ENCODE results near the gene RCL1.

Gene RCL1

DNA sequence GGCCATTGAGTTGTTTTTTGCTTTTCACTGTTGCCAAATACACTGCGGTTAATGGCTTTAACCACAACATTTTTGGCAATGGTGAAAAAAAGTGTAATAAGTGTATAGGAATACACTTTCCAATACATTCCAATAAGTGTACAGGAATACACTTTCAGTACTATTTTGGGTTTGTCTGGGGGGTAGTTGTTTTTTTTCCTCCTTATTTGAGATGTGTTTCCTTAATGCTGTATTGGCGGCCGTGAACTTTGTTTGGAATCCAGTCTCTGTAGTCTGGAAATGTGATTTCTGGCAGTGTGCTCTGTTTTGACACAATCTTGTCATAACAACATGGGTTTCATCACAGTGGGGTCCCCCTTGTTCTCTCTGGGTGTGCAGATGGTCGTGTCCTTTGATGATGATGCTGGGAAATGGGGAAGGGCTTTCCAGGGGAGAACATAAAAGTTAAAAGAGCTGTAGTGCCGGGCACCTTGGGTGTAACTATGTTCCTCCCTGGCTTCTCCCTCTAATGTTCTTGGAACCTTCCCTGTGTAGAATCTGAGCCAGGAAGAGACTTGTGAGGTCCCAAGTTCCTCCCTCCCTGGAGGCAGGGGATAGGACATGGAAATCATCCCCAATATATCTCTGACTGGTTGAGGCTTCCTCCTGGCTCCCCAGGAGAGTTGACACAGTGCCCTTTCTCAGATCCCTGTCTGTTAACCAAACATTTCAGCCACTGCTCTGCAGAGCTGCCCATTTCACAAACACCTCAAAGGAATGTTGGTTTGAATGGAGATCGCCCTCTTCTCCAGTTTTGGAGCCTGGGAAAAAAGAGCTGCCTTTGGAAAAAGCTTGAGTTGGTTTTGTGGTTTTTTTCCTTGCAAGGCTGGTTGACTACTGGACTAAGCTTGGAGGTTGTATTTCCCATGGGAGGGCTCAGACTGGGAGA, 44.8 kb downstream of the RCL1 start:
- TF ChIP-seq PPARA (CRISPR knock-in tag; IDR thresholded peaks at IDR 0.05; ENCODE audit: borderline replicate concordance): no peak
- no peak for TF ChIP-seq ESRRG (CRISPR knock-in tag; IDR thresholded peaks at IDR 0.05)
- no peak for TF ChIP-seq ZFP3 (CRISPR knock-in tag; IDR thresholded peaks at IDR 0.05)
- no peak for TF ChIP-seq CSDC2 (CRISPR knock-in tag; IDR thresholded peaks at IDR 0.05)
- TF ChIP-seq, protein P1, sequence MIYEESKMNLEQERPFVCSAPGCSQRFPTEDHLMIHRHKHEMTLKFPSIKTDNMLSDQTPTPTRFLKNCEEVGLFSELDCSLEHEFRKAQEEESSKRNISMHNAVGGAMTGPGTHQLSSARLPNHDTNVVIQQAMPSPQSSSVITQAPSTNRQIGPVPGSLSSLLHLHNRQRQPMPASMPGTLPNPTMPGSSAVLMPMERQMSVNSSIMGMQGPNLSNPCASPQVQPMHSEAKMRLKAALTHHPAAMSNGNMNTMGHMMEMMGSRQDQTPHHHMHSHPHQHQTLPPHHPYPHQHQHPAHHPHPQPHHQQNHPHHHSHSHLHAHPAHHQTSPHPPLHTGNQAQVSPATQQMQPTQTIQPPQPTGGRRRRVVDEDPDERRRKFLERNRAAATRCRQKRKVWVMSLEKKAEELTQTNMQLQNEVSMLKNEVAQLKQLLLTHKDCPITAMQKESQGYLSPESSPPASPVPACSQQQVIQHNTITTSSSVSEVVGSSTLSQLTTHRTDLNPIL (CRISPR knock-in tag; IDR thresholded peaks at IDR 0.05; ENCODE audit: low read depth): no peak
- TF ChIP-seq ISL1 (CRISPR knock-in tag; IDR thresholded peaks at IDR 0.05): no peak
- no peak for TF ChIP-seq ZC3H10 (CRISPR knock-in tag; IDR thresholded peaks at IDR 0.05)
- TF ChIP-seq TOX (CRISPR knock-in tag; IDR thresholded peaks at IDR 0.05; ENCODE audit: borderline replicate concordance): no peak
- TF ChIP-seq GLIS3 (CRISPR knock-in tag; IDR thresholded peaks at IDR 0.05): no peak
- TF ChIP-seq BACH2 (CRISPR knock-in tag; IDR thresholded peaks at IDR 0.05; ENCODE audit: borderline replicate concordance): no peak
- TF ChIP-seq, protein P2, sequence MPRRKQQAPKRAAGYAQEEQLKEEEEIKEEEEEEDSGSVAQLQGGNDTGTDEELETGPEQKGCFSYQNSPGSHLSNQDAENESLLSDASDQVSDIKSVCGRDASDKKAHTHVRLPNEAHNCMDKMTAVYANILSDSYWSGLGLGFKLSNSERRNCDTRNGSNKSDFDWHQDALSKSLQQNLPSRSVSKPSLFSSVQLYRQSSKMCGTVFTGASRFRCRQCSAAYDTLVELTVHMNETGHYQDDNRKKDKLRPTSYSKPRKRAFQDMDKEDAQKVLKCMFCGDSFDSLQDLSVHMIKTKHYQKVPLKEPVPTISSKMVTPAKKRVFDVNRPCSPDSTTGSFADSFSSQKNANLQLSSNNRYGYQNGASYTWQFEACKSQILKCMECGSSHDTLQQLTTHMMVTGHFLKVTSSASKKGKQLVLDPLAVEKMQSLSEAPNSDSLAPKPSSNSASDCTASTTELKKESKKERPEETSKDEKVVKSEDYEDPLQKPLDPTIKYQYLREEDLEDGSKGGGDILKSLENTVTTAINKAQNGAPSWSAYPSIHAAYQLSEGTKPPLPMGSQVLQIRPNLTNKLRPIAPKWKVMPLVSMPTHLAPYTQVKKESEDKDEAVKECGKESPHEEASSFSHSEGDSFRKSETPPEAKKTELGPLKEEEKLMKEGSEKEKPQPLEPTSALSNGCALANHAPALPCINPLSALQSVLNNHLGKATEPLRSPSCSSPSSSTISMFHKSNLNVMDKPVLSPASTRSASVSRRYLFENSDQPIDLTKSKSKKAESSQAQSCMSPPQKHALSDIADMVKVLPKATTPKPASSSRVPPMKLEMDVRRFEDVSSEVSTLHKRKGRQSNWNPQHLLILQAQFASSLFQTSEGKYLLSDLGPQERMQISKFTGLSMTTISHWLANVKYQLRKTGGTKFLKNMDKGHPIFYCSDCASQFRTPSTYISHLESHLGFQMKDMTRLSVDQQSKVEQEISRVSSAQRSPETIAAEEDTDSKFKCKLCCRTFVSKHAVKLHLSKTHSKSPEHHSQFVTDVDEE (CRISPR knock-in tag; IDR thresholded peaks at IDR 0.05): no peak
- TF ChIP-seq TCF4 (CRISPR knock-in tag; IDR thresholded peaks at IDR 0.05; ENCODE audit: borderline replicate concordance): no peak
- TF ChIP-seq, protein P3, sequence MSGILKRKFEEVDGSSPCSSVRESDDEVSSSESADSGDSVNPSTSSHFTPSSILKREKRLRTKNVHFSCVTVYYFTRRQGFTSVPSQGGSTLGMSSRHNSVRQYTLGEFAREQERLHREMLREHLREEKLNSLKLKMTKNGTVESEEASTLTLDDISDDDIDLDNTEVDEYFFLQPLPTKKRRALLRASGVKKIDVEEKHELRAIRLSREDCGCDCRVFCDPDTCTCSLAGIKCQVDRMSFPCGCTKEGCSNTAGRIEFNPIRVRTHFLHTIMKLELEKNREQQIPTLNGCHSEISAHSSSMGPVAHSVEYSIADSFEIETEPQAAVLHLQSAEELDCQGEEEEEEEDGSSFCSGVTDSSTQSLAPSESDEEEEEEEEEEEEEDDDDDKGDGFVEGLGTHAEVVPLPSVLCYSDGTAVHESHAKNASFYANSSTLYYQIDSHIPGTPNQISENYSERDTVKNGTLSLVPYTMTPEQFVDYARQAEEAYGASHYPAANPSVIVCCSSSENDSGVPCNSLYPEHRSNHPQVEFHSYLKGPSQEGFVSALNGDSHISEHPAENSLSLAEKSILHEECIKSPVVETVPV (CRISPR knock-in tag; IDR thresholded peaks at IDR 0.05): no peak
- TF ChIP-seq, protein P4, sequence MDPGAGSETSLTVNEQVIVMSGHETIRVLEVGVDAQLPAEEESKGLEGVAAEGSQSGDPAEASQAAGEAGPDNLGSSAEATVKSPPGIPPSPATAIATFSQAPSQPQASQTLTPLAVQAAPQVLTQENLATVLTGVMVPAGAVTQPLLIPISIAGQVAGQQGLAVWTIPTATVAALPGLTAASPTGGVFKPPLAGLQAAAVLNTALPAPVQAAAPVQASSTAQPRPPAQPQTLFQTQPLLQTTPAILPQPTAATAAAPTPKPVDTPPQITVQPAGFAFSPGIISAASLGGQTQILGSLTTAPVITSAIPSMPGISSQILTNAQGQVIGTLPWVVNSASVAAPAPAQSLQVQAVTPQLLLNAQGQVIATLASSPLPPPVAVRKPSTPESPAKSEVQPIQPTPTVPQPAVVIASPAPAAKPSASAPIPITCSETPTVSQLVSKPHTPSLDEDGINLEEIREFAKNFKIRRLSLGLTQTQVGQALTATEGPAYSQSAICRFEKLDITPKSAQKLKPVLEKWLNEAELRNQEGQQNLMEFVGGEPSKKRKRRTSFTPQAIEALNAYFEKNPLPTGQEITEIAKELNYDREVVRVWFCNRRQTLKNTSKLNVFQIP (CRISPR knock-in tag; IDR thresholded peaks at IDR 0.05; ENCODE audit: borderline replicate concordance, low read depth): no peak
- TF ChIP-seq ARNTL (CRISPR knock-in tag; IDR thresholded peaks at IDR 0.05; ENCODE audit: borderline replicate concordance, low read depth): no peak
- TF ChIP-seq ZNF8 (CRISPR knock-in tag; IDR thresholded peaks at IDR 0.05): no peak
- no peak for TF ChIP-seq ZNF565 (CRISPR knock-in tag; conservative IDR thresholded peaks at IDR 0.05; ENCODE audit: low read depth)
- TF ChIP-seq ZNF70 (CRISPR knock-in tag; IDR thresholded peaks at IDR 0.05): no peak
- TF ChIP-seq OSR1 (CRISPR knock-in tag; IDR thresholded peaks at IDR 0.05): no peak
- no peak for TF ChIP-seq ZFP30 (CRISPR knock-in tag; IDR thresholded peaks at IDR 0.05)
- ATAC-seq: no peak

DNA sequence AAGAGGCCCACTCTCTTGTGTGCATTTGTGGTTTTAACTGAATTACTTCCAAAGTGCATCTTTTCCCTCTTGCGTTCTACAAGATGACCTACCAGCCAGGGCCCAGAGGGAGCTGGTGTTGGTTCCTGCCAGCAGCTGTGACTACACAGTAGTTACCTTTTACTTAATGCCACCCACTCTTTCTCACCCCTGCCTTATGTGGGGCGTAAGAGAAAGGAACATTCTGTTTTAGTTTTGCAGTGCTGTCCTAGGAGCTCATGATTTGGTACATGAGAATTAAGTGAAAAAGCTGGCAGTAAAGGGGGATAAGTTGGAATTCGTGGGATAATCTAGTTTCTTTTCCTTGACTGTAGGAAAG, 45.4 kb downstream of the RCL1 start:
- ATAC-seq: no peak
- TF ChIP-seq ISL1 (CRISPR knock-in tag; IDR thresholded peaks at IDR 0.05) (no peak), CSDC2 (CRISPR knock-in tag; IDR thresholded peaks at IDR 0.05) (no peak), PPARA (CRISPR knock-in tag; IDR thresholded peaks at IDR 0.05; ENCODE audit: borderline replicate concordance) (no peak), ZC3H10 (CRISPR knock-in tag; IDR thresholded peaks at IDR 0.05) (no peak), ARNTL (CRISPR knock-in tag; IDR thresholded peaks at IDR 0.05; ENCODE audit: borderline replicate concordance, low read depth) (no peak), TCF4 (CRISPR knock-in tag; IDR thresholded peaks at IDR 0.05; ENCODE audit: borderline replicate concordance) (no peak), OSR1 (CRISPR knock-in tag; IDR thresholded peaks at IDR 0.05) (no peak)
- TF ChIP-seq, protein P5, sequence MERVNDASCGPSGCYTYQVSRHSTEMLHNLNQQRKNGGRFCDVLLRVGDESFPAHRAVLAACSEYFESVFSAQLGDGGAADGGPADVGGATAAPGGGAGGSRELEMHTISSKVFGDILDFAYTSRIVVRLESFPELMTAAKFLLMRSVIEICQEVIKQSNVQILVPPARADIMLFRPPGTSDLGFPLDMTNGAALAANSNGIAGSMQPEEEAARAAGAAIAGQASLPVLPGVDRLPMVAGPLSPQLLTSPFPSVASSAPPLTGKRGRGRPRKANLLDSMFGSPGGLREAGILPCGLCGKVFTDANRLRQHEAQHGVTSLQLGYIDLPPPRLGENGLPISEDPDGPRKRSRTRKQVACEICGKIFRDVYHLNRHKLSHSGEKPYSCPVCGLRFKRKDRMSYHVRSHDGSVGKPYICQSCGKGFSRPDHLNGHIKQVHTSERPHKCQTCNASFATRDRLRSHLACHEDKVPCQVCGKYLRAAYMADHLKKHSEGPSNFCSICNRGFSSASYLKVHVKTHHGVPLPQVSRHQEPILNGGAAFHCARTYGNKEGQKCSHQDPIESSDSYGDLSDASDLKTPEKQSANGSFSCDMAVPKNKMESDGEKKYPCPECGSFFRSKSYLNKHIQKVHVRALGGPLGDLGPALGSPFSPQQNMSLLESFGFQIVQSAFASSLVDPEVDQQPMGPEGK (CRISPR knock-in tag; IDR thresholded peaks at IDR 0.05; ENCODE audit: borderline replicate concordance): no peak
- TF ChIP-seq, protein P2 (CRISPR knock-in tag; IDR thresholded peaks at IDR 0.05): no peak
